Mucosa of stomach (tissue), 1 donor: ENCODE data around the gene SUSD5.

ENCODE experiments used
- H3K27me3 ChIP-seq: one replicate; pipeline ENCODE4 v1.7.0; 2013; ENCODE audit warnings: mild to moderate bottlenecking, low read length; ENCODE audit not compliant: control insufficient read depth, insufficient read depth
- H3K36me3 ChIP-seq: one replicate; pipeline ENCODE4 v1.7.0; 2013; ENCODE audit warnings: low read length; ENCODE audit not compliant: control insufficient read depth, insufficient read depth
- H3K4me1 ChIP-seq: one replicate; pipeline ENCODE4 v1.7.0; 2013; ENCODE audit warnings: mild to moderate bottlenecking, low read length; ENCODE audit not compliant: control insufficient read depth, insufficient read depth
- H3K4me3 ChIP-seq: one replicate; pipeline ENCODE4 v1.7.0; 2013; ENCODE audit warnings: low read length
- H3K9ac ChIP-seq: one replicate; pipeline ENCODE4 v1.7.0; 2013; ENCODE audit warnings: mild to moderate bottlenecking, low read length, moderate library complexity
- H3K9me3 ChIP-seq: one replicate; pipeline ENCODE4 v1.7.0; 2013; ENCODE audit warnings: mild to moderate bottlenecking, low read length, moderate library complexity; ENCODE audit not compliant: control insufficient read depth
- donor health status: Pancreatic carcinoma.

Gene SUSD5

DNA sequence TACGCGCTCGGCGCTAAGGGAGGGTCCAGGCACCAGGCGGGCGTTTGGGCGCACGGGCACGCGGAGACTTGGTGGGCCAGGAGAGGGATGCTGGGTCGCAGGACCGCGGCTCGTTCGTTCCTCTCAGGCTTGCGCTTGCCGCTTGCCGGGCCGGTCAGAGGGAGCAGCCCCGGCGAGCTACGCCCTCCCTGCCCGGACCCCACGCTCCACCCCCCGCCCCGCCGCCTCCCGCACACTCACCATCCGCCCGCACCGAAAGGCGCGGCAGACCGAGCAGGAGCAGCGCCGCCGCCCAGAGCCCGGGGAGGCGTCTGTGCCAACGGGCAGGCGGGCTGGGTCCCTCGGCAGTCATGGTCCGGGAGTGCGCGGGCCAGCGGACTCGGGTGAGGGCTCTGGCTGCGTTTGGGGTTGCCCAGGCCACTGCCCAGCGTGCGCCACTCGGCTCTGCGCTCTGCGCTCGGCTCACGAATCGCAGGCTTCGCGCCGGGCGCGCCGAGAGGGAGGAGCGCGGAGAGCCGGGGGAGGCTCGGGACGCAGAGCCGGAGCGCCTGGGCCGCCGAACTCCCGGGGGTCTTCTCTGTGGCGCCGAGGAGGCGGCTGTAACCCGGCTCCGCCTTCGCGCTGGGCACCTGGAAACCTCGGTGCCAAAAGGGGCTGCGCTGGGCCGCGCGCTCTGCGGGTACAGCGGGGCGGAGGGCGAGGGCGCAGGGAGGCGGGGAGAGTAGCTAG lies at the start of gene SUSD5:
Gene SUSD5 (minus strand): TSS at position 365 of the 729 bp plus-strand sequence. CDS start 13 bp downstream, at position 352.
- Histone ChIP-seq H3K36me3 (no peaks in the 10 kb centered on the region), H3K4me1 (peaks cover 6% of the 10 kb centered on the region), H3K9me3 (no peaks in the 10 kb centered on the region), H3K9ac (no peak within 1 kb of the TSS), H3K4me3 (no peak within 1 kb of the TSS), H3K27me3 (peaks cover 45% of the 10 kb centered on the region)

DNA sequence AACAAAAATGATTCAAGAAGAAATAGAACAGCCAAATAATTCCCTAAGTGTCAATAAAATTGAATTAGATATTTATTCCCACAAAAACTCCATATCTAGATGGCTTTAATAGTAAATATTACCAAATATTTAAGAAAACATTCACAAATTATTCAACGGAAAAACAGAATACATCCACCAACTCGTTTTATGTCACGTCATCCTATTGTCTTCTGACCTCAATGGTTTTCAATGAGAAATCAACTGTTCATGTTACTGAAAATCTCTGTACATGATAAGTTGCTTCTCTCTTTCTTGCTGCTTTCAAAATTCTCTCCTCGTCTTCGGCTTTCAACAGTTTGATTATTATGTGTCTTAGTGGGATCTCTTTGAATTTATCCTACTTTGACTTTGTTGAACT lies 41.5 kb upstream of the SUSD5 start:
- no peaks in the 10 kb centered on the region for H3K27me3 ChIP-seq
- H3K4me3 ChIP-seq = no peak overlapping the region
- no peaks in the 10 kb centered on the region for H3K9me3 ChIP-seq
- H3K4me1 ChIP-seq = no peaks in the 10 kb centered on the region
- no peak overlapping the region for H3K9ac ChIP-seq
- no peaks in the 10 kb centered on the region for H3K36me3 ChIP-seq

DNA sequence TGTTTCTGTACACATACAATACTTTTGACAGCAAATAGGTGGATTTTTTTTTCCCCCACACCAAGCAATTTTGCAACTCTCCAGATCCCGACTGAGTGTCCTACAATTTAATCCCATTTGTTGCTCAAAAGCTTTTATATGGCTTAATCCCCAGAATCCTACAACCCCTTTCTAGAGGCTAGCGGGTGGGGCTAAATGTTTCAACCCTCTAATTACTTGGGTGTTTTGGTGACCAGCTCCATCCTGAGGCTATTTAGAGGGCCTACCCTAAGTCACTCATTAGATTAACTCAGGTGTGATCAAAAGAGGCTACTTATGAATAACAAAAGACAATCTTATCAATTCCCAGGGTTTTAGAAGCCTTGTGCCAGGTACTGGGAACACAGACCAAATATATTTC lies 37.6 kb upstream of the SUSD5 start:
- H3K9ac ChIP-seq = no peak overlapping the region
- no peaks in the 10 kb centered on the region for H3K9me3 ChIP-seq
- no peak overlapping the region for H3K4me3 ChIP-seq
- H3K4me1 ChIP-seq = no peaks in the 10 kb centered on the region
- no peaks in the 10 kb centered on the region for H3K27me3 ChIP-seq
- no peaks in the 10 kb centered on the region for H3K36me3 ChIP-seq

DNA sequence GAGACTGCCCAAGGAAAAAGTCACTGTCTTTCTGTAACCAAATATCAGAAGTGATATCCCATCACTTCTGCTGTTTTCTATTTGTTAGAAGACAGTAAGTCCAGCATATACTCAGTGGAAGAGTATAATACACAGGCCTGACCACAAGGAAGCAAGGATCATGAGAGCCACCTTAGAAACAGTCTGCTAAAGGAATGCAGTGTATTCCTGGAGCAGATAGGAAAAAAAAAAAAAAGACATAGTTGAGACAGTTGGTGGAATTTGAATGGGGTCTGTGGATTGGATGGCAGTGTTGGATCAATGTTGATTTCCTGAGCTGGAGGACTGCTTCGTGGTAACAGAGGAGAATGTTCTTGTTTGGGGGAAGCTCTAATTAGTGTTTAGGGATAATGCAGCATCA lies 32.1 kb upstream of the SUSD5 start:
- H3K9me3 ChIP-seq = no peaks in the 10 kb centered on the region
- H3K27me3 ChIP-seq = no peaks in the 10 kb centered on the region
- no peaks in the 10 kb centered on the region for H3K4me1 ChIP-seq
- no peaks in the 10 kb centered on the region for H3K36me3 ChIP-seq
- H3K9ac ChIP-seq = no peak overlapping the region
- no peak overlapping the region for H3K4me3 ChIP-seq

DNA sequence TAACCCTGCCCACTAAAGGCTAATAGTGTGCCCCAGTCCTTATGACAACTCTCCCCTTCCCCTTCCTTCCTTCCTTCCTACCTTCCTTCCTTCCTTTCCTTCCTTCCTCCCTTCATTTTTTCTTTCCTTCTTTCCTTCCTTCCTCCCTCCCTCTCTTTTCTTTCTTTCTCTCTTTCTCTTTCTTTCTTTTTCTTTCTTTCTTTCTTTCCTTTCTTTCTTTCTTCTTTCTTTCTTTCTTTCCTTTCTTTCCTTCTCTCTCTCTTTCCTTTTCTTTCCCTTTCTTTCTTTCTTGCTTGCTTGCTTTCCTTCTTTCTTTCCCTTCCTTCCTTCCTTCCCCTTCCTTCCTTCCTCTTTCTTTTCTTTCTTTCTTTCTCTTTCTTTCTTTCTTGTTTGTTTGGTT lies 28.2 kb upstream of the SUSD5 start:
- Histone ChIP-seq H3K4me1 (no peaks in the 10 kb centered on the region), H3K9ac (no peak overlapping the region), H3K4me3 (no peak overlapping the region), H3K36me3 (no peaks in the 10 kb centered on the region), H3K27me3 (no peaks in the 10 kb centered on the region), H3K9me3 (no peaks in the 10 kb centered on the region)

DNA sequence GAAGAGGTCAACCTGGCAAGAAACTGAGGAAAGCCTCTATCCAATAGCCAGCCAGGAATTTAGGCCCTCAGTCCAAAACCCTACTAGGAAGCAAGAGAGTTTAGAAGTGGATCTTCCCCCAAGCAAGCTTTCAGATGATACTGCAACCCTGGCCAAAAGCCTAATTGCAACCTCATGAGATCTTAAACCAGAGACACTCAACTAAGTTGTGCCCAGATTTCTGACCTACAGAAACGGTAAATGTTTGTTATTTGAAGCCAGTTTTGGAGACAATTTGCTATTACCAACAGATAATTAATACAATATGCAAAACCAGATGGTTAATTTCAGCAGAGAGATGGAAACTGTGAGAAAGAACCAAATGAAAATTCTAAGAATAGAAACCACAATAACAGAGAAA lies 21.7 kb upstream of the SUSD5 start:
- H3K4me1 ChIP-seq = no peaks in the 10 kb centered on the region
- H3K36me3 ChIP-seq = no peaks in the 10 kb centered on the region
- no peak overlapping the region for H3K4me3 ChIP-seq
- H3K9me3 ChIP-seq = no peaks in the 10 kb centered on the region
- no peak overlapping the region for H3K9ac ChIP-seq
- H3K27me3 ChIP-seq = no peaks in the 10 kb centered on the region

DNA sequence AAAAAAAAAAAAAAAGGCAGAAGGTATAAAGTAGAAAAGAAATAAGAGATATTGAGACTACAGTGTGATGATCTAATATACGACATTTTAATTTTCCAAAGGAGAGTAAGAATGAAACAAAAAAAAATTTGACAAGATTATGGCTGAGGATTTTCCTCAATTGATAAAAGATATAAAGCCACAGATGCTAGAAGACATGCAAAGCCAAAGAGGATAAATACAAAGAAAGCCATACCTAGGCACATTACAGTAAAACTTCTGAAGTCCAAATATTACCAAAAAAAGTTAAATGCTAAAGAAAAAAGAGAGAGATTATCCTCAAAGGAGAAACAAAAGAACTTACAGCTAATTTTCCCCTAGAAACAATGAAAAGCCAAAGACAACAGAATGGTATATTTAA lies 20.3 kb upstream of the SUSD5 start:
- H3K9me3 ChIP-seq = no peaks in the 10 kb centered on the region
- H3K9ac ChIP-seq = no peak overlapping the region
- H3K27me3 ChIP-seq = no peaks in the 10 kb centered on the region
- H3K4me3 ChIP-seq = no peak overlapping the region
- H3K4me1 ChIP-seq = no peaks in the 10 kb centered on the region
- H3K36me3 ChIP-seq = no peaks in the 10 kb centered on the region

DNA sequence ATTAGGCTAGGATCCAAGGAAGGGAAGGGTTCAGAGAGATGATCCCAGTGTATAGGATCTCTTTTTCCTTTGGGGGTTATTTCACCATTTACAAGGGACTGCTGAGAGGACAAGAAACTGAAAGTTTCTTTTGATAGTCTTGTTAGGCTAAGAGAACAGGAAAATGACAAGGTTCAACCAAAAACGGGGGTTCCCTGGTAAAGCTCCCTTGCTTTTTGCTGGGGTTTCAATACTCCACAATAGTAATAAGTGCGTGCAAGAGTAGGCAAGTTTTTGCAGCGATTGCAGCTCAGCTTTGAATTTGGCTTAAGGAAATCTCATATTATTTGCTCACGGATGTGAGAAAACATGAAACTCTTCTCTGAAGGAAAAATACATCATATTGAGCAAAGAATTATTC lies 18.8 kb upstream of the SUSD5 start:
- Histone ChIP-seq H3K9ac (no peak overlapping the region), H3K4me3 (no peak overlapping the region), H3K27me3 (no peaks in the 10 kb centered on the region), H3K4me1 (no peaks in the 10 kb centered on the region), H3K36me3 (no peaks in the 10 kb centered on the region), H3K9me3 (no peaks in the 10 kb centered on the region)

DNA sequence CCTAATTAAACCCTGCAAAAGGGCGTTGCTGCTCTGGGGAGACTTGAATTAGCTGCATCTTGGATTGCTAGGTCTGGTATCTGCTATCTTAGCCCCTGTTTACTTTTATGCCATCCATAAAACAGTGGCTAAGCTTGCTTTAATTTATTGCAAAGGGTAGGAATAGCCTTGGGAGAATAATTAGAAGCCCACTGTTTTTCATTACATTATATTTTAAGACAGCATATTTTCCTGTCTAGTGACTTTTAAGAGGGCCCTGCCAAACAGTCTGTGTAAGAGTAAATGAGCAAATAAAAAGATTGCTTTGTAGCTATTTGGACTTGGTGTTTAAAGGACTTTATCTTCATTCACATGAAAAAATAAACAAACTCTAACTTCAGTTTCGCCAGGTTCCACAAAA lies 17.4 kb upstream of the SUSD5 start:
- H3K27me3 ChIP-seq = no peaks in the 10 kb centered on the region
- no peaks in the 10 kb centered on the region for H3K9me3 ChIP-seq
- H3K36me3 ChIP-seq = no peaks in the 10 kb centered on the region
- no peak overlapping the region for H3K4me3 ChIP-seq
- H3K9ac ChIP-seq = no peak overlapping the region
- H3K4me1 ChIP-seq = no peaks in the 10 kb centered on the region

DNA sequence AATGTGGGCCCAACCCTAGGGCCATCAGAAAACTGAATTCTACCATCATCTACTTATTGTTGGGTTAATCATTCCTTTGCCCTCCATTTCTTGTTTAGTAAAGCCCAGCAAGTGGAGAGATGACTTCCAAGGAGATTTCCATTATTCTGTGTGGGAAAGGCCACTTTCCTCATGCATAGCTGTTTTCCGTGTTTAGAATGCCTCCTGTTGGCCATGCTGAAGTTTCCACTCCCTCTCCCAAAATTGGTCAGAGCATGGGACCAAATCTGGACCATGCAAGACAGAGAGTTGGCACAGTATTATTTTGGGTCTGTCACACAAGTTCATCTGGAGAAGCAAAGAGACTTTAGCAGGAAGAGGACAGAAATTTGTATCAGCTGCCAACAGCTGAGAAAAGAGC lies 15.3 kb upstream of the SUSD5 start:
- Histone ChIP-seq H3K9ac (no peak overlapping the region), H3K36me3 (no peaks in the 10 kb centered on the region), H3K9me3 (no peaks in the 10 kb centered on the region), H3K27me3 (no peaks in the 10 kb centered on the region), H3K4me1 (no peaks in the 10 kb centered on the region), H3K4me3 (no peak overlapping the region)

DNA sequence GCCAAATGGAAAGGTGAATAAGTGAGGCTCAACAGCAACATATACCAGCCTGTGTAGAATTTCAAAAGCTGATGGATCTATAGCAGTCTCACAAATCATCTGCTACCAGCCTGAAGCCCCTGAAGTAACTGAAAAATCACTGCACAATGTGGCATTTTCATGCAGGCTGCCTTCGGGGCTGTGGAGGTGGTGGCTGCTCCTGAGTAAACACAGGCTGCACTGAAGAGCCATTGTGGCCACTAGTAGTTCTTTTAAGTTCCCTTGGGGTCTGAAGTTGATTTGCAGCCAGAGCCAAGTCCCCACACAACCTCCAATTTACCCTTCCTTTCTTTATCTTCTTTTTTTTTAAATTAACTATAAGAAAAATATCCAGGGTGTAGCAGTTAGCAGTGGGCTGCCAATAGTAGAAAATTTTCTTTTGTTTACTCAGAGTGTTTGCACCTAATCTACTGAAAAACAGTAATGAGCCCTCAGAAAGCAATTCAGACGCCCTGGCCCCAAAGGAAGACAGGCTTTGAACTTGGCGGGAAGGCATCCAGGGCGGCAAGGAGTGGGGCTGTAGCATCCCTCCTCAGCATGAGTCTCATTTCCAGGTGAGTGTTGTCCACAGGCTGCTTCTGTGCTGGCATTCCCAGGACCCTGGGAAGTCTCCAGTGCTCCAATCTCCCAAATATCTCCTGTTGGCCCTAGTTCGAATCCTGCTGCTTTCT lies 13.3 kb upstream of the SUSD5 start:
- no peak overlapping the region for H3K4me3 ChIP-seq
- H3K9ac ChIP-seq = no peak overlapping the region
- no peaks in the 10 kb centered on the region for H3K4me1 ChIP-seq
- no peaks in the 10 kb centered on the region for H3K27me3 ChIP-seq
- no peaks in the 10 kb centered on the region for H3K36me3 ChIP-seq
- no peaks in the 10 kb centered on the region for H3K9me3 ChIP-seq

DNA sequence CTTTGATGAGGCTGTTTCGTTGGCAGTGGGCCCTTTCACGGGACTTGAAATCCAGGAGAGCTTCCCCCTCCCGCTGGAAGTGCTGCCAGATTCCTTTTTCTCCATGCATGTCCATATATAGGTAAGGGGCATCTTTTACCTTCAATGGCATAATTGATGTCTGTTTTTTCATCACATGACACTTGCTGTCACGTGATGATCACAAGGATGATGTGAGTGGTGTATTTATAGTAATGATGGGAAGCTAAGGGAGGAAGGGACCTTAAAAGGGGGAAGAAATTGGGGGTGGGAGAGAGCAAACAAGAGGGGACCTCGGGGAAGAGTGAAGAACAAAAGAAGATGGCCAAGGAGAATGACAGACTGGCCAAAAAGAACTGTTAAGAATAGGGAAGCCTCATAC lies 11.3 kb upstream of the SUSD5 start:
- Histone ChIP-seq H3K9ac (no peak overlapping the region), H3K4me3 (no peak overlapping the region), H3K4me1 (no peaks in the 10 kb centered on the region), H3K27me3 (no peaks in the 10 kb centered on the region), H3K36me3 (no peaks in the 10 kb centered on the region), H3K9me3 (no peaks in the 10 kb centered on the region)
